ENCODE measurements around the gene ZBTB8A. TPM values are rescaled to one million over a fixed set of nuclear protein-coding genes. Genes with fewer than 3 reads are reported as not detected.
"Not testable (repeated sequence)": the region's sequence is repeated elsewhere in the genome, so short reads cannot be mapped to it uniquely, and the experiment has no call there.

Gene ZBTB8A
- total and polyA plus RNA-seq, 2 of the 13 experiments (the other 11 are each of a cell fraction or from before 2014, with no cell fraction given), result 1.3 to 3.7 TPM

GRCh38 chr1:32627596-32628162 lies 88.5 kb downstream of the ZBTB8A start (continued):
- TF ChIP-seq ZNF407 (CRISPR knock-in tag; IDR thresholded peaks at IDR 0.05; ENCODE audit: not compliant biosample characterization) (no peak), SP4 (CRISPR knock-in tag; IDR thresholded peaks at IDR 0.05) (no peak)

GRCh38 chr1:32630173-32630572 lies 90.9 kb downstream of the ZBTB8A start:
- H3K9me3 ChIP-seq (ENCODE audit: low read length); H3K79me2 ChIP-seq (ENCODE audit: insufficient read depth, low read length); H3K27me3 ChIP-seq (ENCODE audit: control insufficient read depth in 1 of 2, insufficient read depth in 2 of 2, low read length in 2 of 2); H3K27ac ChIP-seq (ENCODE audit: extremely low read length, insufficient read depth, low read length); POLR2A ChIA-PET; FAIRE-seq; in situ Hi-C loops (cut with HindIII; ENCODE audit: extremely low pct_ligation_motif_present, low pct_unique_long_range_greater_than_20kb); CTCF ChIA-PET (ENCODE audit: low intra/inter-chr PET ratio, low total read pairs); H3K4me3 ChIP-seq (replicated peaks in 1 of 3; ENCODE audit: insufficient read depth in 1 of 3, low read depth in 2 of 3, low read length in 3 of 3); H3K4me2 ChIP-seq (ENCODE audit: low read depth, low read length); H3K9ac ChIP-seq (ENCODE audit: insufficient read depth, low read depth, low read length); BruUV-seq (replicated peaks); ATAC-seq; H3K4me1 ChIP-seq (ENCODE audit: insufficient read depth, low read length); H2AFZ ChIP-seq (ENCODE audit: low read length); DNase-seq (ENCODE audit: low spot score); H4K20me1 ChIP-seq (ENCODE audit: insufficient read depth, low read length); intact Hi-C loops (cut with micrococcal nuclease; ENCODE audit: unreplicated experiment): not testable (repeated sequence)
- peaks cover 4 to 43% of the 10 kb centered on the region in 2 experiments; a peak in 4 of 5 replicates for H3K36me3 ChIP-seq (replicated peaks in 1 of 2; ENCODE audit: control insufficient read depth in 1 of 2, insufficient read depth in 2 of 2, low read length in 2 of 2)
- WGBS (ENCODE audit: low lambda C conversion rate), result 89% methylated on average over 2 of the region's 4 CpGs

All from HepG2 (cell line).